Brain microvascular endothelial cell (primary cell): Measurements from ENCODE around the gene CTNNA3.

ENCODE experiments used
- DNase-seq: peaks from one replicate; pipeline ENCODE4 v3.0.0-alpha.2; 2020
- H3K27ac ChIP-seq: fragments of 250-450 bp; sonication (Bioruptor Pico); 2 replicates; pipeline ENCODE4 v1.5.1; 2020; ENCODE audit warnings: mild to moderate bottlenecking, moderate library complexity
- H3K27me3 ChIP-seq: fragments of 250-450 bp; sonication (Bioruptor Pico); replicated peaks from 2 replicates; pipeline ENCODE4 v1.5.1; 2020; ENCODE audit warnings: mild to moderate bottlenecking
- H3K36me3 ChIP-seq: fragments of 250-450 bp; sonication (Bioruptor Pico); replicated peaks from 2 replicates; pipeline ENCODE4 v1.5.1; 2020; ENCODE audit warnings: mild to moderate bottlenecking
- H3K4me3 ChIP-seq: 2 replicates; pipeline ENCODE4 v1.5.1; 2011; ENCODE audit warnings: low read depth, mild to moderate bottlenecking, control low read depth, low read length, moderate library complexity
- in situ Hi-C: cut with HindIII; loops from 2 replicates; pipeline ENCODE4 v1.10.0; 2017; ENCODE audit warnings: low sequenced_read_pairs, low pct_ligation_motif_present
- TF ChIP-seq, protein P1 (sequence below): IDR thresholded peaks from 2 replicates; pipeline ENCODE4 v1.5.1; 2011; ENCODE audit warnings: low read depth, mild to moderate bottlenecking, moderate library complexity, low read length, control low read depth, inconsistent platforms; ENCODE audit errors: missing control alignments

CTNNA3 gene

DNA sequence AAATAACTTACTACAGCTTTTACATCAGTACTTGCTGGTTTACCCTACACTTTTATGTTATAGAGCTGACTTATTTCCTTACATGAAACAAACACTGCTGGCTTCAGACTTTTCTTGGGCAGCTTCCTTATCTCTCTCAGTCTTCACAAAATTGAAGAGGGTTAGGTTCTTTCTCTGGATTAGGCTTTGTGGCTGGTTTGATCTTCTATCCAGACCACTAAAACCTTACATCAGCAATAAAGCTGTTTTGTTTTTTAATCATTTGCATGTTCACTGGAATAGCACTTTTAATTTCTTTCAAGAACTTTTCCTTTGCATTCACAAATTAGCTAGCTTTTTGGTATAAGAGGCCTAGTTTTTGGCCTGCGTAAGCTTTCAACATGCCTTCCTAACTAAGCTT is 551.5 kb downstream of the CTNNA3 start:
- Histone ChIP-seq H3K27me3 (no peaks in the 10 kb centered on the region), H3K36me3 (no peaks in the 10 kb centered on the region), H3K4me3 (no peak overlapping the region), H3K27ac (no peak overlapping the region)
- in situ Hi-C loops: no loop called here
- TF ChIP-seq, protein P1, sequence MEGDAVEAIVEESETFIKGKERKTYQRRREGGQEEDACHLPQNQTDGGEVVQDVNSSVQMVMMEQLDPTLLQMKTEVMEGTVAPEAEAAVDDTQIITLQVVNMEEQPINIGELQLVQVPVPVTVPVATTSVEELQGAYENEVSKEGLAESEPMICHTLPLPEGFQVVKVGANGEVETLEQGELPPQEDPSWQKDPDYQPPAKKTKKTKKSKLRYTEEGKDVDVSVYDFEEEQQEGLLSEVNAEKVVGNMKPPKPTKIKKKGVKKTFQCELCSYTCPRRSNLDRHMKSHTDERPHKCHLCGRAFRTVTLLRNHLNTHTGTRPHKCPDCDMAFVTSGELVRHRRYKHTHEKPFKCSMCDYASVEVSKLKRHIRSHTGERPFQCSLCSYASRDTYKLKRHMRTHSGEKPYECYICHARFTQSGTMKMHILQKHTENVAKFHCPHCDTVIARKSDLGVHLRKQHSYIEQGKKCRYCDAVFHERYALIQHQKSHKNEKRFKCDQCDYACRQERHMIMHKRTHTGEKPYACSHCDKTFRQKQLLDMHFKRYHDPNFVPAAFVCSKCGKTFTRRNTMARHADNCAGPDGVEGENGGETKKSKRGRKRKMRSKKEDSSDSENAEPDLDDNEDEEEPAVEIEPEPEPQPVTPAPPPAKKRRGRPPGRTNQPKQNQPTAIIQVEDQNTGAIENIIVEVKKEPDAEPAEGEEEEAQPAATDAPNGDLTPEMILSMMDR: no peak
- DNase-seq: no peak

DNA sequence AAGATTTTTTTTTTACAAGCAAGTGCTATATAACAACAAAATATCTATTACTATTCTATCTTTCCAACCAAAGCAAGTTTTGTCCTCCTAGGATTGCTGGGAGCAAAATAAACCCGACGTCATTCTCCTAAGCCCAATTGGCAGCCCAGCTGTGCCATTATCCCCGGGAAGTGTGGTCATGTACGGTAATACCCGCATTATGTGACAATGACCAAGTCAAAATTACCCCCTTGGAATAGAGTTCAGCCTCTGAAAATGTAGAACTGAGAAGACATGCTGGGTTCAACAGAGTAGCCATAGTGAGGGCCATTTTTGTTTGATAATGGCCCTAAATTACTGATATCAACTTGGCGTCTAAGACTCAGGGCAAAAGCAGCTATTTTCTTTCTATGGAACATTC is 554.7 kb downstream of the CTNNA3 start:
- no peak overlapping the region for H3K27ac ChIP-seq
- H3K4me3 ChIP-seq: no peak overlapping the region
- TF ChIP-seq, protein P1: no peak
- H3K27me3 ChIP-seq: no peaks in the 10 kb centered on the region
- in situ Hi-C loops: no loop called here
- no peak for DNase-seq
- no peaks in the 10 kb centered on the region for H3K36me3 ChIP-seq

DNA sequence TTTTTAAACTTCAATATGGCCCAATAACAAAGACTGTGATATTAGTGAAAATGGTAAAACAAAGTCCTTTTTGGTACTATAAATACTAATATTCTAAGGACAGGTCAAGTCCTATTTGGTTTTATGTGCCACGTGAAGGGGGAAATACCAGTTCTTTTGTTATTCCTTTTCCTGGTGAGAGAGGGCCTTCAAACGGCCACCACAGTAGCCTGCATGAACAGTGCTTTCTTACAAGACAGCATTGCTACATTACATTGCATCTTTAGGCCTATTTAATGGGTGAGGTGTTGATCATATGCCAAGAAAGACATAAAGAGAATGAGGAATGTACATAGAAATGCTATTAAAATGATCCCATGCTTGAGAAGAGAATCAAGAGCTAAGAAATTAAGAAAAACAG is 555.4 kb downstream of the CTNNA3 start:
- no peak for DNase-seq
- in situ Hi-C loops: no loop called here
- Histone ChIP-seq H3K36me3 (no peaks in the 10 kb centered on the region), H3K4me3 (no peak overlapping the region), H3K27me3 (no peaks in the 10 kb centered on the region), H3K27ac (no peak overlapping the region)
- TF ChIP-seq, protein P1: no peak

DNA sequence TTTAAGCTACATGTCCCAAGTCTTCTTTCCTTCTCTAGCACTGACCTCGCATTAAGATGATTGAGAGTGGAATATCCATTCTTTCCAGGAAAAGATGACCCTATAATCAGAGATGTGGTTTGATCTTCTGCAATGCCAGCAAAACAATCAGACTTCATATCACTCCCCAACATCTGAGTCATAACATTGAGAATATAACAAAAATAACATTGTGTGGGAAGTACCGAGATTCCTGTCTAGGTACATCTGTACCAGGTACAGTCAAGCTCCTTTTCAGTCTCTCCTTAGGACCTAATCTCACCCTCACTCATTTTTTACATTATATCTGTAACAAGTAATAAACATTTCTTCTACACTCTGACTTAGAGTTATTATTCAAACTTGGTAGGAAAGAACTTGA is 568.6 kb downstream of the CTNNA3 start:
- Histone ChIP-seq H3K27ac (no peak overlapping the region), H3K36me3 (no peaks in the 10 kb centered on the region), H3K27me3 (no peaks in the 10 kb centered on the region), H3K4me3 (no peak overlapping the region)
- TF ChIP-seq, protein P1: no peak
- in situ Hi-C loops: no loop called here
- peak; percentile 3 for DNase-seq

DNA sequence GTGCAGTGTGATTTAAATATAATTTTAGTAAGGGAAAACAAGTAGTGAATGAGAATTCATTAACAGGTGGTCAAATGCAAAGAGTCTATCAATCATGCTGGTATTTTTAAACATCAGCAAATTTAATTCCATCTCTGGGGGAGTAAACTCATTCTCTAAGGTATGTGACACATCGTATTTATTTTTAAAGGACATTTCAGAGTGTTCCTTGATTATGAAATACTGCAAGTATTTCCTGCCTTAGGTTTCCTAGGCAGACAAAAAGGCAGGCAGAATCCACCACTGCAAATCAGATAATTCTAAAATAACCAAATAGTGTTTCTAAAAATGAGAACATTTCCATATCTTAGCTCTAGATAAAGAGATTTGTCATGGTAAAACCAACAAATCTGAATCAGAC is 576.3 kb downstream of the CTNNA3 start:
- Histone ChIP-seq H3K36me3 (no peaks in the 10 kb centered on the region), H3K27ac (no peak overlapping the region), H3K27me3 (no peaks in the 10 kb centered on the region), H3K4me3 (no peak overlapping the region)
- in situ Hi-C loops: no loop called here
- TF ChIP-seq, protein P1: no peak
- DNase-seq: peak; percentile 38

DNA sequence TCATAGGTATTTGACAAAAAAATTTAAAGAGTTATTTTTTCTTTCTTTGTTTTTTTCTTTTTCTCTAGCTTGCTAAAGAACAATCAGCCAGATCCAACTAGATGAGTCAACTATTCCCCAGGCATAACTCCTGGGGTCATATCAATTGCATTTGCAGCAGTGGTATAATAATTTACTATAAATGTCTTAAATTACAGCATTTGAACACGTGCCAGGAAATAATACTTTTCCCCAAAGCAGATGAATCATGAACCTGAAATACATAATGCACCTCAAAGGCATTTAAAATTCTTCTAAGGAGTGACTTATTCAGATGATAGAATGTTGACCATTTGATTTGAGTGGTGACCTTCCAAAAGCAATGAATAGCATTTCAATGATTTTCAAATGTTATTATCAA is 580.0 kb downstream of the CTNNA3 start:
- H3K36me3 ChIP-seq: no peaks in the 10 kb centered on the region
- in situ Hi-C loops: no loop called here
- peak; percentile 57 for DNase-seq
- no peaks in the 10 kb centered on the region for H3K27me3 ChIP-seq
- TF ChIP-seq, protein P1: no peak
- no peak overlapping the region for H3K4me3 ChIP-seq
- H3K27ac ChIP-seq: no peak overlapping the region
